K562 (cell line): Measurements from ENCODE around the gene OR10D3. TPM values are rescaled to one million over a fixed set of nuclear protein-coding genes. Genes with fewer than 3 reads are reported as not detected.

Experiments used
- CEBPZ ChIP-seq: fragments of 150-350 bp; IDR thresholded peaks from 2 replicates; pipeline ENCODE4 v1.6.1; 2014; ENCODE audit warnings: low read depth, mild to moderate bottlenecking, low read length, borderline replicate concordance
- E2F6 ChIP-seq, 2 experiments: IDR thresholded peaks; 2 replicates each; pipeline ENCODE4 v1.6.1; 2011; ENCODE audit warnings: borderline replicate concordance in 1 of 2, control low read depth in 1 of 2, low read depth in 1 of 2, low read length in 1 of 2, mild to moderate bottlenecking in 1 of 2, mixed read lengths in 1 of 2, moderate library complexity in 1 of 2; ENCODE audit not compliant: insufficient read depth in 1 of 2, insufficient read length in 1 of 2, poor library complexity in 1 of 2, severe bottlenecking in 1 of 2; ENCODE audit errors: extremely low read depth in 1 of 2
- FOXP1 ChIP-seq: sonication (generic); formaldehyde crosslinking; IDR thresholded peaks from 2 replicates; pipeline ENCODE4 v1.8.0; 2022; ENCODE audit warnings: mild to moderate bottlenecking, missing genetic modification reagents
- HNRNPH1 ChIP-seq: fragments of 200-400 bp; formaldehyde crosslinking; optimal IDR thresholded peaks from 2 replicates; pipeline ENCODE3; 2017; ENCODE audit warnings: low read depth, mild to moderate bottlenecking, low read length, moderate library complexity
- HOXB6 ChIP-seq: fragments of 250-450 bp; sonication (Bioruptor Pico); IDR thresholded peaks from 2 replicates; pipeline ENCODE4 v1.5.1; 2022; ENCODE audit warnings: mild to moderate bottlenecking, borderline replicate concordance
- KLF13 ChIP-seq: fragments of 450-650 bp; IDR thresholded peaks from 2 replicates; pipeline ENCODE4 v1.6.1; 2016; ENCODE audit warnings: missing genetic modification characterization, low read depth, mild to moderate bottlenecking, missing compliant biosample characterization, moderate library complexity, borderline replicate concordance
- LCOR ChIP-seq: sonication (generic); formaldehyde crosslinking; IDR thresholded peaks from 2 replicates; pipeline ENCODE4 v1.8.0; 2022; ENCODE audit warnings: mild to moderate bottlenecking, missing genetic modification reagents
- MEF2A ChIP-seq: IDR thresholded peaks from 2 replicates; pipeline ENCODE4 v1.6.1; 2011; ENCODE audit warnings: low read depth, mild to moderate bottlenecking, low read length, moderate library complexity; ENCODE audit not compliant: control insufficient read depth
- RBBP5 ChIP-seq: fragments of 200-600 bp; sonication (generic); IDR thresholded peaks from 2 replicates; pipeline ENCODE4 v1.6.1; 2012; ENCODE audit warnings: borderline replicate concordance, mild to moderate bottlenecking, low read length, control low read depth, inconsistent platforms; ENCODE audit not compliant: insufficient read depth, poor library complexity, severe bottlenecking
- RBM34 ChIP-seq: fragments of 200-400 bp; formaldehyde crosslinking; IDR thresholded peaks from 2 replicates; pipeline ENCODE4 v1.6.1; 2018; ENCODE audit warnings: low read length, borderline replicate concordance; ENCODE audit not compliant: insufficient read depth
- SP1 ChIP-seq: sonication (generic); formaldehyde crosslinking; IDR thresholded peaks from 2 replicates; pipeline ENCODE4 v1.8.1; 2022; ENCODE audit warnings: mild to moderate bottlenecking, missing genetic modification reagents
- ZBTB49 ChIP-seq: sonication (generic); formaldehyde crosslinking; IDR thresholded peaks from 2 replicates; pipeline ENCODE4 v1.8.0; 2022; ENCODE audit warnings: missing genetic modification reagents, mild to moderate bottlenecking, borderline replicate concordance
- ZMIZ1 ChIP-seq, 2 experiments: fragments of 150-350 bp in 1 of 2; IDR thresholded peaks; 2 replicates each; pipeline ENCODE4 v1.6.1; 2012 to 2016; ENCODE audit warnings: low read depth in 2 of 2, low read length in 2 of 2, mild to moderate bottlenecking in 1 of 2, moderate library complexity in 1 of 2
- ZNF165 ChIP-seq: fragments of 250-450 bp; sonication (Bioruptor Pico); IDR thresholded peaks from 2 replicates; pipeline ENCODE4 v1.4.0; 2020; ENCODE audit warnings: borderline replicate concordance
- polyA plus RNA-seq, 8 experiments: library from polyadenylated mRNA; depleted of rRNA in 4 of 8; stranded (reverse) in 5 of 8; unstranded in 3 of 8; fragments of >200 nt; fragmentation: Nextera tagmentation in 2 of 8; fragmentation: Illumina TruSeq in 1 of 8; extraction: Ambion mirVana in 2 of 8; extraction: Trizol in 1 of 8; gene quantifications; 2 replicates each; pipeline versions ENCODE4 v1.2.1 to v1.2.3, GENCODE V29; 2011 to 2014; ENCODE audit warnings: inconsistent platforms in 1 of 8, missing spikeins in 1 of 8
- total RNA-seq, 7 experiments: library from RNA; depleted of rRNA in 6 of 7; stranded (reverse); fragments of >200 nt in 6 of 7; fragmentation: Illumina TruSeq in 2 of 7; extraction: Trizol in 2 of 7; gene quantifications; 2 replicates each; pipeline versions ENCODE4 v1.2.1 to v1.2.3, GENCODE V29; 2011 to 2021; ENCODE audit warnings: low replicate concordance in 1 of 7

OR10D3 gene
- total and polyA plus RNA-seq, 9 of the 15 experiments (the other 6 are each of a cell fraction or from before 2014, with no cell fraction given), result 0.07 to 2.9 (median 0.80) TPM; not detected in 1

- no peak for TF ChIP-seq CEBPZ
- TF ChIP-seq HOXB6, result no peak
- no peak for TF ChIP-seq FOXP1
- no peak for TF ChIP-seq RBM34
- no peak for TF ChIP-seq ZMIZ1 (IDR thresholded peaks at IDR 0.05; ENCODE audit: low read depth in 2 of 2, low read length in 2 of 2)
- no peak for TF ChIP-seq ZNF165 (CRISPR knock-in tag)
- TF ChIP-seq LCOR, result no peak; the same call in 1 of the 2 replicates
- TF ChIP-seq HNRNPH1, result no peak
- TF ChIP-seq E2F6 (IDR thresholded peaks at IDR 0.05; ENCODE audit: borderline replicate concordance in 1 of 2, extremely low read depth in 1 of 2, insufficient read depth in 1 of 2, insufficient read length in 1 of 2, low read depth in 1 of 2, low read length in 1 of 2, poor library complexity in 1 of 2, severe bottlenecking in 1 of 2), result peak; percentile 71 to 80
- peak; percentile 62 for TF ChIP-seq RBBP5
- TF ChIP-seq KLF13, result peak; percentile 88
- TF ChIP-seq SP1 (CRISPR knock-in tag), result 0 out of 2 replicates have a peak, but pooled peaks have one; percentile 61
- TF ChIP-seq ZBTB49 (CRISPR knock-in tag), result no peak
- TF ChIP-seq MEF2A, result no peak
Observed at GRCh38 chr11:124170801-124171586, 12.2 kb upstream of the OR10D3 start (continued).
